Adrenal gland (tissue), 12 donors: ENCODE results near the gene TMEM94. TPM values are rescaled to one million over a fixed set of nuclear protein-coding genes. Genes with fewer than 3 reads are reported as not detected.

Experiments used
- DNase-seq, 7 donors: peaks; one replicate each; pipeline ENCODE4 v3.0.0-alpha.2; 2019 to 2020
- H3K27ac ChIP-seq, 5 donors: fragments of 200-600 bp; sonication (generic) in 4 of 5; 1 replicate in 3 of 5; 2 replicates in 2 of 5; pipeline versions ENCODE4 v1.5.1 to v1.8.0; 2016 to 2020; ENCODE audit warnings: mild to moderate bottlenecking in 1 of 5
- H3K27me3 ChIP-seq: fragments of 200-600 bp; 2 replicates; pipeline ENCODE4 v1.8.0; 2021
- H3K36me3 ChIP-seq, 2 donors: fragments of 200-600 bp; replicated peaks in 1 of 2; 1 replicate in 1 of 2; 2 replicates in 1 of 2; pipeline versions ENCODE4 v1.5.1 to v1.8.0; 2018 to 2022
- H3K4me1 ChIP-seq, 2 donors: fragments of 200-600 bp; replicated peaks in 1 of 2; 1 replicate in 1 of 2; 2 replicates in 1 of 2; pipeline versions ENCODE4 v1.5.1 to v1.8.0; 2018 to 2021
- H3K4me3 ChIP-seq, 4 donors: fragments of 200-600 bp; sonication (generic) in 3 of 4; one replicate each; pipeline ENCODE4 v1.5.1; 2016 to 2018
- H3K9me3 ChIP-seq, 3 donors: fragments of 200-600 bp; sonication (generic) in 1 of 3; replicated peaks in 1 of 3; 1 replicate in 2 of 3; 2 replicates in 1 of 3; pipeline versions ENCODE4 v1.5.1 to v1.8.0; 2016 to 2021
- CTCF ChIP-seq, 6 experiments: fragments of 450-650 bp in 4 of 6; fragments of 200-600 bp in 2 of 6; sonication (generic) in 1 of 6; IDR thresholded peaks; 1 replicate in 5 of 6; 2 replicates in 1 of 6; pipeline versions ENCODE4 v1.5.1 to v1.8.0; 2016 to 2021; ENCODE audit warnings: antibody characterized with exemption in 6 of 6, mild to moderate bottlenecking in 2 of 6, moderate library complexity in 1 of 6
- POLR2A ChIP-seq, 2 donors: fragments of 450-650 bp; IDR thresholded peaks; one replicate each; pipeline ENCODE4 v1.6.1; 2017; ENCODE audit warnings: antibody characterized with exemption in 2 of 2, mild to moderate bottlenecking in 2 of 2, moderate library complexity in 1 of 2
- WGBS, 4 donors: extraction: QIAGEN DNeasy Blood & Tissue Kit in 2 of 4; methylation state at CpG; one replicate each; pipeline versions ENCODE4 v1.1.5 to v1.1.7; 2013 to 2017; 5-methylcytosine and 5-hydroxymethylcytosine counted together
- intact Hi-C, 2 donors: fragments of 100-400 bp; cut with DNase I; formaldehyde crosslinking; loops; one replicate each; pipeline versions ENCODE4 v1.14.1 to v1.15.0; 2022 to 2023
- polyA plus RNA-seq, 3 donors: library from polyadenylated mRNA; stranded (reverse); fragments of 200-250 nt in 2 of 3; fragments of 350-450 nt in 1 of 3; fragmentation: Illumina TruSeq in 1 of 3; extraction: RNeasy Lipid Tissue Mini Kit (QIAGEN cat#74804) in 1 of 3; gene quantifications; one replicate each; pipeline ENCODE4 v1.2.3, GENCODE V29; 2013 to 2014
- total RNA-seq, 9 donors: library from RNA; depleted of rRNA in 4 of 9; stranded (reverse); fragments of >200 nt in 4 of 9; fragments of 120-200 nt in 1 of 9; fragmentation: NEBNext Ultra II Directional in 1 of 9; extraction: Animal tissue kit (Norgen Biotek cat#: 25700) in 1 of 9; gene quantifications; one replicate each; pipeline versions ENCODE4 v1.1.0 to v1.2.4, GENCODE V29; 2013 to 2023
- donor health status: healthy with polysubstance abuse.
- donor health status: Bipolar disorder and iron deficiency.
- donor health status: DM: yes; HTN: yes; CAD: no.
- donor health status: DM: no; HTN: no; CAD: no.
- donor health status: DM: no; HTN: no; CAD: no.
- donor health status: DM: yes; HTN: yes; CAD: no.

TMEM94 gene
- total and polyA plus RNA-seq, 12 donors = 65.2 to 245 (median 167) TPM

GRCh38 chr17:75542229-75542628 lies 85.8 kb downstream of the TMEM94 start:
- intact Hi-C loops = no loop called here
- TF ChIP-seq CTCF (IDR thresholded peaks at IDR 0.05) = no peak
- TF ChIP-seq POLR2A (IDR thresholded peaks at IDR 0.05) = no peak
- no peak overlapping the region for H3K4me3 ChIP-seq
- no peaks in the 10 kb centered on the region for H3K36me3 ChIP-seq
- H3K27ac ChIP-seq = no peak overlapping the region
- no peaks in the 10 kb centered on the region for H3K9me3 ChIP-seq
- DNase-seq = no peak
- H3K4me1 ChIP-seq = no peaks in the 10 kb centered on the region
- 93 to 98% (median 95%) methylated on average over 8 of the region's 8 CpGs for WGBS, 4 donors
- H3K27me3 ChIP-seq = no peaks in the 10 kb centered on the region

GRCh38 chr17:75542728-75543336 lies 86.4 kb downstream of the TMEM94 start:
- 86 to 100% (median 87%) methylated on average over 3 to 15 of the region's 15 CpGs for WGBS, 4 donors
- H3K4me3 ChIP-seq = no peak overlapping the region
- TF ChIP-seq CTCF (IDR thresholded peaks at IDR 0.05) (no peak), POLR2A (IDR thresholded peaks at IDR 0.05) (no peak)
- no peaks in the 10 kb centered on the region for H3K27me3 ChIP-seq
- H3K4me1 ChIP-seq = no peaks in the 10 kb centered on the region
- DNase-seq = no peak
- no peaks in the 10 kb centered on the region for H3K9me3 ChIP-seq
- H3K36me3 ChIP-seq = no peaks in the 10 kb centered on the region
- intact Hi-C loops = no loop called here
- no peak overlapping the region for H3K27ac ChIP-seq

- DNase-seq = no peak
- 73 to 82% (median 77%) methylated on average over 7 to 8 of the region's 8 CpGs for WGBS, 4 donors
- H3K27ac ChIP-seq = no peak overlapping the region
- no peaks in the 10 kb centered on the region for H3K4me1 ChIP-seq
- intact Hi-C loops = no loop called here
- H3K9me3 ChIP-seq = no peaks in the 10 kb centered on the region
- no peak overlapping the region for H3K4me3 ChIP-seq
- H3K27me3 ChIP-seq = no peaks in the 10 kb centered on the region
- no peaks in the 10 kb centered on the region for H3K36me3 ChIP-seq
- TF ChIP-seq POLR2A (IDR thresholded peaks at IDR 0.05) = no peak
- TF ChIP-seq CTCF (IDR thresholded peaks at IDR 0.05) = no peak
Observed at GRCh38 chr17:75544250-75544649, 87.8 kb downstream of the TMEM94 start.

GRCh38 chr17:75546181-75546580 lies 89.7 kb downstream of the TMEM94 start:
- WGBS, 4 donors = 59 to 64% (median 60%) methylated on average over 12 to 13 of the region's 13 CpGs
- TF ChIP-seq POLR2A (IDR thresholded peaks at IDR 0.05) = no peak
- TF ChIP-seq CTCF (IDR thresholded peaks at IDR 0.05) = no peak
- no peaks in the 10 kb centered on the region for H3K9me3 ChIP-seq
- no peak overlapping the region for H3K4me3 ChIP-seq
- no peaks in the 10 kb centered on the region for H3K36me3 ChIP-seq
- no peaks in the 10 kb centered on the region for H3K27me3 ChIP-seq
- H3K27ac ChIP-seq = no peak overlapping the region
- no peaks in the 10 kb centered on the region for H3K4me1 ChIP-seq
- DNase-seq = peak; percentile 44 to 78 (median 69)
- intact Hi-C loops = no loop called here
